ENCODE results near the gene AHSG.

DNA sequence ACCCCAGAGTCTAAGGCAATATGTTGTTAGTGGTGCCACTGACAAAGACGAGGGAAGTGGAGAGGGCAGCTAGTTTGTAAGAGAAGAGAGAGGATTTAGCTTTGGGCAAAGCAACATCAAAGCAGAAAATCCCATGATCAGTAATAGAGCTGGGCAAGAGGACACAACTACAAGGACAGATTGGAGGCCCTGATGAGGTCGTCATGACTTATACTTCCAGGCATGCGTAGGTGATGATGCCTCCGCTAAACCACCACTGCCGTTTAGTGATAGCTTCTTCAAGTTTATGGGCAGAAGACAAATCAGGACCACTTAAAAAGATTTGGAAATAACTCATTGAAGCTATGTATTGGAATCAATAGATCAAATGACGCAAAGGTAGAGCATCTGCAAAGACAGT, 55.6 kb downstream of the AHSG start:
- TF ChIP-seq, protein P1, sequence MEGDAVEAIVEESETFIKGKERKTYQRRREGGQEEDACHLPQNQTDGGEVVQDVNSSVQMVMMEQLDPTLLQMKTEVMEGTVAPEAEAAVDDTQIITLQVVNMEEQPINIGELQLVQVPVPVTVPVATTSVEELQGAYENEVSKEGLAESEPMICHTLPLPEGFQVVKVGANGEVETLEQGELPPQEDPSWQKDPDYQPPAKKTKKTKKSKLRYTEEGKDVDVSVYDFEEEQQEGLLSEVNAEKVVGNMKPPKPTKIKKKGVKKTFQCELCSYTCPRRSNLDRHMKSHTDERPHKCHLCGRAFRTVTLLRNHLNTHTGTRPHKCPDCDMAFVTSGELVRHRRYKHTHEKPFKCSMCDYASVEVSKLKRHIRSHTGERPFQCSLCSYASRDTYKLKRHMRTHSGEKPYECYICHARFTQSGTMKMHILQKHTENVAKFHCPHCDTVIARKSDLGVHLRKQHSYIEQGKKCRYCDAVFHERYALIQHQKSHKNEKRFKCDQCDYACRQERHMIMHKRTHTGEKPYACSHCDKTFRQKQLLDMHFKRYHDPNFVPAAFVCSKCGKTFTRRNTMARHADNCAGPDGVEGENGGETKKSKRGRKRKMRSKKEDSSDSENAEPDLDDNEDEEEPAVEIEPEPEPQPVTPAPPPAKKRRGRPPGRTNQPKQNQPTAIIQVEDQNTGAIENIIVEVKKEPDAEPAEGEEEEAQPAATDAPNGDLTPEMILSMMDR (IDR thresholded peaks at IDR 0.05) = no peak
- TF ChIP-seq EP300 (IDR thresholded peaks at IDR 0.05) = no peak
- no peak for TF ChIP-seq POLR2A (IDR thresholded peaks at IDR 0.05)
